GM12864 (cell line): ENCODE results near the gene TNFSF8.

ENCODE experiments used
- DNase-seq: peaks from one replicate; pipeline ENCODE4 v3.0.0-alpha.2; 2011; ENCODE audit warnings: low read depth
- H3K4me3 ChIP-seq: 2 replicates; pipeline ENCODE4 v1.5.1; 2011; ENCODE audit warnings: mild to moderate bottlenecking, low read depth, low read length, control low read depth
- TF ChIP-seq, protein P1 (sequence below): IDR thresholded peaks from 2 replicates; pipeline ENCODE4 v1.5.1; 2011; ENCODE audit warnings: low read depth, mild to moderate bottlenecking, moderate library complexity, low read length, control low read depth, inconsistent platforms; ENCODE audit errors: missing control alignments

Gene TNFSF8

GRCh38 chr9:114953959-114954358 lies 23.6 kb upstream of the TNFSF8 start:
- TF ChIP-seq, protein P1, sequence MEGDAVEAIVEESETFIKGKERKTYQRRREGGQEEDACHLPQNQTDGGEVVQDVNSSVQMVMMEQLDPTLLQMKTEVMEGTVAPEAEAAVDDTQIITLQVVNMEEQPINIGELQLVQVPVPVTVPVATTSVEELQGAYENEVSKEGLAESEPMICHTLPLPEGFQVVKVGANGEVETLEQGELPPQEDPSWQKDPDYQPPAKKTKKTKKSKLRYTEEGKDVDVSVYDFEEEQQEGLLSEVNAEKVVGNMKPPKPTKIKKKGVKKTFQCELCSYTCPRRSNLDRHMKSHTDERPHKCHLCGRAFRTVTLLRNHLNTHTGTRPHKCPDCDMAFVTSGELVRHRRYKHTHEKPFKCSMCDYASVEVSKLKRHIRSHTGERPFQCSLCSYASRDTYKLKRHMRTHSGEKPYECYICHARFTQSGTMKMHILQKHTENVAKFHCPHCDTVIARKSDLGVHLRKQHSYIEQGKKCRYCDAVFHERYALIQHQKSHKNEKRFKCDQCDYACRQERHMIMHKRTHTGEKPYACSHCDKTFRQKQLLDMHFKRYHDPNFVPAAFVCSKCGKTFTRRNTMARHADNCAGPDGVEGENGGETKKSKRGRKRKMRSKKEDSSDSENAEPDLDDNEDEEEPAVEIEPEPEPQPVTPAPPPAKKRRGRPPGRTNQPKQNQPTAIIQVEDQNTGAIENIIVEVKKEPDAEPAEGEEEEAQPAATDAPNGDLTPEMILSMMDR = no peak
- no peak for DNase-seq

GRCh38 chr9:114953046-114953445 lies 22.7 kb upstream of the TNFSF8 start:
- TF ChIP-seq, protein P1 = no peak
- DNase-seq = no peak
- H3K4me3 ChIP-seq = no peak overlapping the region

More at GRCh38 chr9:114953959-114954358, 23.6 kb upstream of the TNFSF8 start:
- no peak overlapping the region for H3K4me3 ChIP-seq

DNA sequence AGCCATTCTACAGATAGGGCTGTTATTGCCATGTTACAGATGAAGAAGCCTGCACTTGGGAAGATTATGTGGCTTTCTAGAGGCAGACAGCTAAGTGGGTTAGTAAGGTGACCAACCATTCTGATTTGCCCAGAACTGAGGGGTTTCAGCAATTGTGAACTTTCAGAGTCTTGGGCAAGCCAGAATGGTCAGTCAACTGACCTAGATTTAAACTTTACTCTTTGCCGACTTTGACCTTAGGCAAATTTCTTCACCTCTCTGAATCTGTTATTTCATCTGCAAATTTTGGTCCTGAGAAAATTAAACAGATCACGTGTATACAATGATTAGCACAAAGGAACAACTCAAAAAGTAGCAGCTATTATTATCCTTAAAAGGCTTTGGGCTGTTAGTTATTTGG lies 20.4 kb upstream of the TNFSF8 start:
- no peak overlapping the region for H3K4me3 ChIP-seq
- TF ChIP-seq, protein P1 = no peak
- DNase-seq = no peak

- TF ChIP-seq, protein P1 = no peak
- DNase-seq = no peak
- H3K4me3 ChIP-seq = no peak overlapping the region
Measured at GRCh38 chr9:114947058-114947457, 16.7 kb upstream of the TNFSF8 start.

- no peak overlapping the region for H3K4me3 ChIP-seq
- no peak for DNase-seq
- TF ChIP-seq, protein P1 = no peak
Measured at GRCh38 chr9:114945616-114946412, 15.4 kb upstream of the TNFSF8 start.

DNA sequence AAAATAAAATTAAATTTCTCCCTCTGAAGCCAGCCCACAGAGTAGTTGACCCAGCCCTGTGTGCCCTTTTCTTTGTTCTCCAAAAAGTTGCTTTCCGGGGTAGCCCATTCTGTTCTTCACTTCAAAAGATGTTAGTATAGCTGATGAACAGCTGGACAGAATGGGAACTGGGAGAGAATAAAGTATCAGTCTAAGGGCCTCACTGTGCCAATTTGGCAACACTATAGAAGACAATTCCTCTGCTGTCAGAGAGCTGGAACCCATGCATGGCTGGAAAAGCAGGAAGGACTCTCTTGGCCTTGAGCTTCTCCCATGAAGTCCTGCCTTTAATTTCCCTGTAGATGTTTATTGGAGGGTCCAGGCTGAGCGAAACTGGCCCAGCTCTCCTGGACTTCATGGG lies 11.0 kb upstream of the TNFSF8 start:
- no peak for DNase-seq
- no peak overlapping the region for H3K4me3 ChIP-seq
- TF ChIP-seq, protein P1 = no peak
